ENCODE data around the gene PDCD2.

The PDCD2 gene

GRCh38 chr6:170596426-170596825 is 12.0 kb upstream of the PDCD2 start:
- no peak for TF ChIP-seq CTCF (IDR thresholded peaks at IDR 0.05; ENCODE audit: low read depth, low read length, missing control alignments)
- in situ Hi-C loops (cut with HindIII; ENCODE audit: low pct_ligation_motif_present, low sequenced_read_pairs), result no loop called here

GRCh38 chr6:170590725-170591124 is 6.3 kb upstream of the PDCD2 start:
- DNase-seq, result no peak
- no peaks in the 10 kb centered on the region for H3K27me3 ChIP-seq (replicated peaks)
- H3K36me3 ChIP-seq (replicated peaks), result no peaks in the 10 kb centered on the region
- no peak overlapping the region for H3K27ac ChIP-seq
- TF ChIP-seq CTCF (IDR thresholded peaks at IDR 0.05; ENCODE audit: low read depth, low read length, missing control alignments), result no peak
- in situ Hi-C loops (cut with HindIII; ENCODE audit: low pct_ligation_motif_present, low sequenced_read_pairs), result no loop called here
- H3K4me3 ChIP-seq (ENCODE audit: low read depth, low read length), result no peak overlapping the region

More at GRCh38 chr6:170596426-170596825, 12.0 kb upstream of the PDCD2 start:
- Histone ChIP-seq H3K27me3 (replicated peaks) (no peaks in the 10 kb centered on the region), H3K36me3 (replicated peaks) (no peaks in the 10 kb centered on the region), H3K4me3 (ENCODE audit: low read depth, low read length) (no peak overlapping the region), H3K27ac (no peak overlapping the region)
- DNase-seq, result no peak

- TF ChIP-seq CTCF (IDR thresholded peaks at IDR 0.05; ENCODE audit: low read depth, low read length, missing control alignments), result no peak
- no peaks in the 10 kb centered on the region for H3K27me3 ChIP-seq (replicated peaks)
- H3K4me3 ChIP-seq (ENCODE audit: low read depth, low read length), result peak overlapping the region; percentile 87
- no peak for DNase-seq
- in situ Hi-C loops (cut with HindIII; ENCODE audit: low pct_ligation_motif_present, low sequenced_read_pairs), result no loop called here
- H3K27ac ChIP-seq, result peak overlapping the region; percentile 68
- H3K36me3 ChIP-seq (replicated peaks), result peaks cover 17% of the 10 kb centered on the region
Measured at GRCh38 chr6:170584954-170585498, 589 bp upstream of the PDCD2 start.

- TF ChIP-seq CTCF (IDR thresholded peaks at IDR 0.05; ENCODE audit: low read depth, low read length, missing control alignments), result no peak
- Histone ChIP-seq H3K27me3 (replicated peaks) (no peaks in the 10 kb centered on the region), H3K27ac (peak overlapping the region; percentile 68), H3K4me3 (ENCODE audit: low read depth, low read length) (peak overlapping the region; percentile 87), H3K36me3 (replicated peaks) (peaks cover 17% of the 10 kb centered on the region)
- no peak for DNase-seq
- in situ Hi-C loops (cut with HindIII; ENCODE audit: low pct_ligation_motif_present, low sequenced_read_pairs), result no loop called here
Measured at GRCh38 chr6:170583756-170584180, 669 bp downstream of the PDCD2 start.

- Histone ChIP-seq H3K4me3 (ENCODE audit: low read depth, low read length) (no peak overlapping the region), H3K36me3 (replicated peaks) (peaks cover 15% of the 10 kb centered on the region), H3K27ac (no peak overlapping the region), H3K27me3 (replicated peaks) (no peaks in the 10 kb centered on the region)
- in situ Hi-C loops (cut with HindIII; ENCODE audit: low pct_ligation_motif_present, low sequenced_read_pairs), result no loop called here
- no peak for DNase-seq
- no peak for TF ChIP-seq CTCF (IDR thresholded peaks at IDR 0.05; ENCODE audit: low read depth, low read length, missing control alignments)
Measured at GRCh38 chr6:170578909-170579308, 5.5 kb downstream of the PDCD2 start.

- Histone ChIP-seq H3K4me3 (ENCODE audit: low read depth, low read length) (no peak overlapping the region), H3K27me3 (replicated peaks) (no peaks in the 10 kb centered on the region), H3K27ac (no peak overlapping the region), H3K36me3 (replicated peaks) (peaks cover 19% of the 10 kb centered on the region)
- peak; percentile 20 for DNase-seq
- in situ Hi-C loops (cut with HindIII; ENCODE audit: low pct_ligation_motif_present, low sequenced_read_pairs), result no loop called here
- peak; percentile 62 for TF ChIP-seq CTCF (IDR thresholded peaks at IDR 0.05; ENCODE audit: low read depth, low read length, missing control alignments)
Measured at GRCh38 chr6:170575250-170575649, 9.2 kb downstream of the PDCD2 start.

Measured in brain microvascular endothelial cell (primary cell).